ENCODE results near the gene KLF4. TPM values are rescaled to one million over a fixed set of nuclear protein-coding genes. Genes with fewer than 3 reads are reported as not detected.

The KLF4 gene
- total and polyA plus RNA-seq, 2 of the 13 experiments (the other 11 are each of a cell fraction or from before 2014, with no cell fraction given) = 0.20 to 0.37 TPM

GRCh38 chr9:107484117-107484723 is 5.3 kb downstream of the KLF4 start (continued):
- no peak for TF ChIP-seq HNF4G (IDR thresholded peaks at IDR 0.05; ENCODE audit: borderline replicate concordance, low read depth, low read length)
- TF ChIP-seq HNF4G (CRISPR knock-in tag; IDR thresholded peaks at IDR 0.05; ENCODE audit: borderline replicate concordance, low read depth) = no peak
- no peak for TF ChIP-seq POLR2AphosphoS2 (IDR thresholded peaks at IDR 0.05; ENCODE audit: low read depth, low read length)
- TF ChIP-seq, protein P1, sequence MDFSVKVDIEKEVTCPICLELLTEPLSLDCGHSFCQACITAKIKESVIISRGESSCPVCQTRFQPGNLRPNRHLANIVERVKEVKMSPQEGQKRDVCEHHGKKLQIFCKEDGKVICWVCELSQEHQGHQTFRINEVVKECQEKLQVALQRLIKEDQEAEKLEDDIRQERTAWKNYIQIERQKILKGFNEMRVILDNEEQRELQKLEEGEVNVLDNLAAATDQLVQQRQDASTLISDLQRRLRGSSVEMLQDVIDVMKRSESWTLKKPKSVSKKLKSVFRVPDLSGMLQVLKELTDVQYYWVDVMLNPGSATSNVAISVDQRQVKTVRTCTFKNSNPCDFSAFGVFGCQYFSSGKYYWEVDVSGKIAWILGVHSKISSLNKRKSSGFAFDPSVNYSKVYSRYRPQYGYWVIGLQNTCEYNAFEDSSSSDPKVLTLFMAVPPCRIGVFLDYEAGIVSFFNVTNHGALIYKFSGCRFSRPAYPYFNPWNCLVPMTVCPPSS (IDR thresholded peaks at IDR 0.05) = no peak
- peak; percentile 71 for TF ChIP-seq SMC3 (IDR thresholded peaks at IDR 0.05; ENCODE audit: low read length)
- TF ChIP-seq ZNF557 (CRISPR knock-in tag; IDR thresholded peaks at IDR 0.05) = no peak
- TF ChIP-seq RFX3 (CRISPR knock-in tag; IDR thresholded peaks at IDR 0.05) = no peak
- TF ChIP-seq FOXK2 (IDR thresholded peaks at IDR 0.05) = no peak
- peak; percentile 48; the same call in 1 of the 2 replicates for TF ChIP-seq RAD21 (CRISPR knock-in tag; IDR thresholded peaks at IDR 0.05)
- no peak for TF ChIP-seq DDIT3 (CRISPR knock-in tag; IDR thresholded peaks at IDR 0.05)
- no peak for TF ChIP-seq RNF2 (conservative IDR thresholded peaks at IDR 0.05; ENCODE audit: low read depth)
- TF ChIP-seq E2F2 (CRISPR knock-in tag; IDR thresholded peaks at IDR 0.05; ENCODE audit: borderline replicate concordance) = no peak

Measured in HepG2 (cell line).